ENCODE measurements around the gene ABCG1.

The ABCG1 gene

GRCh38 chr21:42193131-42193671 is 25.7 kb upstream of the ABCG1 start:
- DNase-seq: peak; percentile 54

- no peak for DNase-seq
These were observed 25.2 kb upstream of the ABCG1 start for GRCh38 chr21:42193721-42194120.

GRCh38 chr21:42194863-42195262 is 24.1 kb upstream of the ABCG1 start:
- no peak for DNase-seq

DNA sequence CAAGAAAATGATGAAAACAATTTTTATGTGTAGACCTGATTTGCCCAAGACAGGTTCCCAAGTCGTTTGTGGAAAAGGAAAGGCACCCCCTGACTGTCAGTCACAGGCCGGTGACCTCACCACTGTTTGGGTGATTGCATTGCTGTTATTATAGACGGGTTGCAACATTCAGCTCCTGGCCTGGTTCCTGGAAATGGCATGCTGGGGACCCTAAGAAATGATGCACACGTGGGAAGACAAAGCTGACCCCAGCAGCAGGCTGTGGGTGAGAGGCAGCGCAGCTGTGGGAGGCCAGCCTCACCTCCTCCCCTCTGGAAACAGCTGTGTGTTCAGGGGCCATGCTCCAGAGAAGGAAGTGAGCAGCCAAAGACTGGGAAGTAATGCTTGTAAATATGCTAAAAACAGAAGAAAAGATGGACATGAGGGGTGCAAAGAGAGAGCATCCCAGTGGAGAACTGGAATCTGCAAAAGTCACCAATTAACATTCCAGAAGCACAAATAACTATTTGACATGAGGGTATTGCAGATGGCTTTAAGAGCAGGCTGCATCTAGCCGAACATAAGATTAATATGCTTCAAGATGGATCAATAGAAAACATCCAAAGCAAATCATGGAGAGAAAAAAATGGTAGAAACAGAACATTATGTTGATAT is 23.4 kb upstream of the ABCG1 start:
- no peak for DNase-seq

- peak; percentile 37 for DNase-seq
These were observed 19.7 kb upstream of the ABCG1 start for GRCh38 chr21:42198929-42199867.

DNA sequence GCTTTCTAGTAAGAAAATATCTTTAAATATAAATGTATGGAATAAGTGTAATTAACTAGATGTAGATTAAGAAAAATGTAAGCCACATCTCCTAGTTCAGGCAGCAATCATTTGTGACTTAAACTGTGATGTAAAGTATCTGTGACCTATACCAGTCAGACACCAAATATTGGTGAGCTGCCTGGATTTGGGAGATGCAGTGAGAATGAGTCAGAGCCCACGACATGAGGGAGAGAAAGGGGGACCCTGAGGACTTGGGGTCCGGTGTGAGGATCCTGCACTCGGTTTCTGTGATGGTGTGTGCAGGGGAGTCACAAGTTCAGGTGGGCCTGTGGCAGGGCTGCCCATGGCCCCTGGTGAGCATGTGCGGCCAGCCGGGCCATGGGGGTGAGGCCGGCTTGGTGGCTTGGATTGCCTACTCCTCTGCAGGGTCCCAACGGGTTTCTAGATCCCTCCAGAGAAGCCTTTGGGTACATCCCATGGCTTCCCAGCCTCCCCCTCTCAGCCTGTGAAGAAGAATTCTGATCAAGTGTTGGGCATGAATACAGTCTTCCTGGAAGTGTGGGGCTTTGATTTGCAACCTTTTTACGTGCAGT is 19.0 kb upstream of the ABCG1 start:
- DNase-seq: no peak

DNA sequence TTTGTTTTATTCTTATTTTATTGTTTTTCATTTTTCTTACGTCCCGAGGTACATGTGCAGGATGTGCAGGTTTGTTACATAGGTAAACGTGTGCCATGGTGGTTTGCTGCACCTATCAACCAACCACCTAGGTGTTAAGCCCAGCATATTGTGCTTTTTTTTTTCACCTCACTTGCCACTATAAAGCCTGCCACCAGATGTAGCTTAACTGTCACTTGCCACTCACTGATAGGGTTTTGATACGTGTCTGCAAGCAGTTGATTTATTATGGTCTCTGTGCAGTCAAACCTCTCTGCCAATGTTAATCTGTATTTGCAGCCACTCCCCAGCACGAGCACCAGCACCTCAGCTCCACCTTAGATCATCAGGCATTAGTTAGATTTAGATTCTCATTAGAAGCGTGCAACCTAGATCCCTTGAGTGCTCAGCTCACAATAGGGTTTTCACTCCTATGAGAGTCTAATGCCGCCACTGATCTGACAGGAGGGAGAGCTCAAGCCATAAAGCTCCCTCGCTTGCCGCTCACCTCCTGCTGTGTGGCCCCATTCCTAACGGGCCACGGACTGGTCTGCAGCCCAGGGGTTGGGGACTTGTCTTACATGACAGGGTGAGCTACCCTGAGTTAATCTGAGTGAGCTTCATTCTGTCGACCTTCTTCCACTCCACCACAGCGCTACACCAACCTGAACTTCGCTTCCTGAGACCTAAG is 17.9 kb upstream of the ABCG1 start:
- DNase-seq: no peak

- DNase-seq: no peak
These were observed 17.3 kb upstream of the ABCG1 start for GRCh38 chr21:42201615-42202161.

DNA sequence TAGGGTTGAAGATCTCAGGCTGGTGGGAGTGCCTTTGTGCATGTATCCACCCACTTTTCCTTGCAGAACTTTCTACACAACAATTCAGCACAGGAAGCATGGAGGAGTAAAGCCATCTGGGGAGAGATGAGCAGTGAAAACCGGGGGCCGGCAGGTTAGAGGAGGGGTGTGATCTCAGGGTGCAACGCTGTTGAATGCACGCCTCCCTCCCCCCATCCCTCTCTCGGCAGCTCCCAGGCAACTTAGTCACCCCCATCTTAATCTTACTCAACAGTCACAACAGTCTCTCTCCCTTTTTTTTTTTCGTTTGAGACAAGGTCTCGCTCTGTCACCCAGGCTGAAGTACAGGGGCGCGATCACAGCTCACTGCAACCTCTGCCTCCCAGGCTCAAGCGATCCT is 16.6 kb upstream of the ABCG1 start:
- DNase-seq: no peak

GRCh38 chr21:42203321-42203720 is 15.6 kb upstream of the ABCG1 start:
- DNase-seq: no peak

DNA sequence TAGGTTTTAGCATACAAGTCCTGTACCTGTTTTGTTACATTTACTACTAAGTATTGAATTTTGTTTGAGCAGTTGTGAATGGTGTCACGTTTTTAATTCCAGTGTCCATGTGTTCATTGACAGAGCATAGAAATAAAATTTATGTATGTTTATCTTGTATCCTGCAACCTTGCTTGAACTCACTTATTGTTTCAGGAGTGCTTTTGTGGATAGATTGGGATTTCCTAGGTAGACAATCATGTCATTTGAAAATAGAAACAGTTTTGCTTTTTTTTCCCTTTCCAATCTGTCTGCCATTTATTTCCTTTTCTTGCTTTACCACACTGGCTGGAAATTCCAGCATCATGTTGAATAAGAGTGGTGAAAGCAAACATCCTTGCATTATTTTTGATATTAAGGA is 15.0 kb upstream of the ABCG1 start:
- no peak for DNase-seq

- no peak for DNase-seq
These were observed 11.5 kb upstream of the ABCG1 start for GRCh38 chr21:42207426-42207825.

DNA sequence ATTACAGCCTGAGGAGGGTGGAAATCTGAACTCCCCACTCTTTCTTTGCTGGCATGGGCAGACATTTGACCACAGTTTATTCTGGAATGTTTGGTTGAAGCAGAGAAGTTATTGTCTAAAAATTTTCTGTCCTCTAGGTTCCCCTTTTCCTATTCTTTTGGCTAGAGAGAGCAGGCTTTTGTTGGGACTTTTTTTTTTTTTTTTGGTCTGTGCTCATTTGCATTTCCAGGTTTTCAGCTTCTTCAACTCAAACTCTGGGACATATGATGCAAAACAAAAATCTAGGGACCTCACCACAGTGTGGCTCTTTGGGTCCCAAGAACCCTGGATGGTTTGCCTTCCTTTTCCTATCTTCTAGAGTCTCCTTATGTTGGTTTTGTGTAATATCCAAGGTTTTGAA is 10.9 kb upstream of the ABCG1 start:
- no peak for DNase-seq

GRCh38 chr21:42208801-42209490 is 10.0 kb upstream of the ABCG1 start:
- no peak for DNase-seq

DNA sequence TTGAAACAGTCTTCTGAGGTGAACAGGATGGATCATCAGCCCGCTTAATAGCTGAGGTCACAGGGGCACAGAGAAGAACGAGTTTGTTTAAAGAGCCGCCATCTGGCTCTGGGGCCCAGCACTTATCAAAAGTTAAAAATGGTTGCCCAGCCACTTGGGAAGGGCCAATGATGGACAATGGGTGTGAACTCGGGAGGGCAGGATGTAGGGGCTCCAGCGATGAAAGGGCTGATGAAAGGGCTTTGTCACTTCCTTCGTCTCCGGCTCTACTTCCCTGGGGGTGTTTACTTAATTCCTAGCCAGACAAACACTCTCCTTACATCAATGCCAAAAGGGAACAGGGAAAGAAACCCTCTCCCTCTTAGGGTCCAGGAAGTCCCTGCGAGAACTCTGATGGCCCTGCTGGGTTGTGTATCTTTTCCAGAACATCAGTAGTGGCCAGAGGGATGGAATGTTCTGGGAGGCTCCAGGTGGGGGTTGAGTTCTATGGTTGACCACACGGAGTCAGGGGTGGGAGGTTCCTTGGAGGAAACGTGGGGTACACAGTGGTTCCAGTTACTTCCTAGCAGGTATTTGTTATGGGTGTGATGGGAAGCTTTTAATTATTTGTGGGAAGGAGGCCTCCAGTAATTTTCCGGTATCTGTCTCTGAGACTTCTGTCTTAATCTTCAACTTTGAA is 9.0 kb upstream of the ABCG1 start:
- no peak for DNase-seq

DNA sequence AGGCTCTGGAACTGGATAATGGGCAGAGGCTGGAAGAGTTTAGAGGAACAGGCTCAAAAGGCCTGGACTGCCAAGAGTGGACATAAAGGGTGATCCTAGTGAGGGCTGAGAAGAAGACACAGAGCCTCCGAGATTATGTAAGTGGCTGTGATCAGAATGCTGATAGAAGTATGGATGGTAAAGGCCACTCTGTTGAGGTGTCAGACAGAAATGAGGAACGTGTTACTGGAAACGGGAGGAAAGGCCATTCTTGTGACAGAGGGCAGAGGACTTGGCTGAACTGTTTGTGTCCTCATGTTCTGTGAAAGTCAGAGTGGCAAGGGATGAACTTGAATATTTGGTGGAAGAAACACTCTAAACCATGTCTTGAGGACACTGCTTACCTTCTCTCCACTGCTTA is 6.7 kb upstream of the ABCG1 start:
- no peak for DNase-seq

DNA sequence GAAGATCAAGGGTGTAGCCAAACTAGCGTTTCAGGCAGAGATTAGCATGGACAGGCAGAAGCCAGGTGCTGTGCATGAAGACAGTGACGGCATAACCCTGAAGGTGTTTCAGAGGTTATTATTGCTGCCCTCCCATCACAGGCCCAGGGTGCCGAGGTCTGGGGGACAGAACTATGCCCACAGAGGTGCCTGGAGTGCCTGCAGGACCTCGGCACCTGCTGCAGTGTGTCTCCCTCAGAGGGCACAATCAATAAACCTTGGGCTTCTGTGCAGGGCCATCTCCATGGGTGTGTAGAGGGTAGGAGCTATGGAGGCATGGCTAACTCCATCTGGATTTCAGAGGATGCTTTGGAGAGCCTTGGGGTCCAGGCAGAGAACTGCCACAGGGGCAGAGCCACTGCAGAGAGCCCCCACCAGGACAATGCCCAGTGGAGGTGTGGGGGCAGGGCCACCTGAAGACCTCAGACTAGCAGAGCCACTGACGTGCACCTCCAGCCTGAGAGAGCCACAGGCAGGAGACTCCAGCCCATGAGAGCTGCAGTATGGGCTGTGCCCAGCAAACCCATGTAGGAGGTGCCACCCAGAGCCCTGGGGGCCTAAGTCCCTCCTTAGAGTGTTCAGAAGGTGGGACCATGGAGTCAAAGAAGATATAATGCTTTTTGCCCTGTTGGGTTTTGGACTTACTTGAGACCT is 5.7 kb upstream of the ABCG1 start:
- no peak for DNase-seq

- no peak for DNase-seq
These were observed 4.7 kb upstream of the ABCG1 start for GRCh38 chr21:42214081-42214750.

GRCh38 chr21:42214921-42215320 is 4.0 kb upstream of the ABCG1 start:
- no peak for DNase-seq
